Stimulated activated CD4-positive, alpha-beta T cell treated with anti-CD3 and anti-CD28 coated beads, Interleukin-4, amount 100 ng/mL, for 4 hours (primary cell): ENCODE data around the gene RPL22.
A peak's percentile ranks its signal among the peaks of the same experiment; 100 is the strongest.

Source experiments
- DNase-seq, 2 experiments: peaks; one replicate each; pipeline ENCODE4 v3.0.0-alpha.2; 2020

Gene RPL22

GRCh38 chr1:6171548-6172124 lies 27.8 kb downstream of the RPL22 start:
- DNase-seq, result no peak

GRCh38 chr1:6170742-6171201 lies 28.6 kb downstream of the RPL22 start:
- DNase-seq, result no peak

- DNase-seq, result no peak
These were observed 29.2 kb downstream of the RPL22 start for GRCh38 chr1:6170116-6170741.

GRCh38 chr1:6168947-6169586 lies 30.3 kb downstream of the RPL22 start:
- DNase-seq, result no peak

- DNase-seq, result no peak
These were observed 31.7 kb downstream of the RPL22 start for GRCh38 chr1:6167391-6168303.

GRCh38 chr1:6166655-6167390 lies 32.6 kb downstream of the RPL22 start:
- no peak for DNase-seq

- no peak for DNase-seq
These were observed 33.2 kb downstream of the RPL22 start for GRCh38 chr1:6166221-6166620.

GRCh38 chr1:6165441-6165985 lies 33.9 kb downstream of the RPL22 start:
- DNase-seq, result no peak

- DNase-seq, result no peak
These were observed 34.4 kb downstream of the RPL22 start for GRCh38 chr1:6165027-6165426.

GRCh38 chr1:6163973-6164617 lies 35.3 kb downstream of the RPL22 start:
- no peak for DNase-seq

- DNase-seq, result no peak
These were observed 36.0 kb downstream of the RPL22 start for GRCh38 chr1:6163191-6163972.

- DNase-seq, result no peak
These were observed 36.6 kb downstream of the RPL22 start for GRCh38 chr1:6162773-6163172.

- DNase-seq, result no peak
These were observed 37.1 kb downstream of the RPL22 start for GRCh38 chr1:6162341-6162740.

GRCh38 chr1:6158181-6158580 lies 41.2 kb downstream of the RPL22 start:
- no peak for DNase-seq

GRCh38 chr1:6157528-6158174 lies 41.7 kb downstream of the RPL22 start:
- DNase-seq, result peak in 1 of 2 experiments; percentile 38

- no peak for DNase-seq
These were observed 42.3 kb downstream of the RPL22 start for GRCh38 chr1:6157132-6157527.

- DNase-seq, result no peak
These were observed 44.7 kb downstream of the RPL22 start for GRCh38 chr1:6154525-6155319.

- no peak for DNase-seq
These were observed 46.5 kb downstream of the RPL22 start for GRCh38 chr1:6152882-6153281.

GRCh38 chr1:6152181-6152580 lies 47.2 kb downstream of the RPL22 start:
- no peak for DNase-seq
